Measurements from ENCODE around the gene NUP188. TPM values are rescaled to one million over a fixed set of nuclear protein-coding genes. Genes with fewer than 3 reads are reported as not detected.
"Not testable (repeated sequence)": the region's sequence is repeated elsewhere in the genome, so short reads cannot be mapped to it uniquely, and the experiment has no call there.

Gene NUP188
- total and polyA plus RNA-seq, 2 of the 13 experiments (the other 11 are each of a cell fraction or from before 2014, with no cell fraction given), result 28.0 to 38.5 TPM

- H3K9me3 ChIP-seq (ENCODE audit: low read length); CTCF ChIA-PET (ENCODE audit: low intra/inter-chr PET ratio, low total read pairs); H3K27me3 ChIP-seq (ENCODE audit: control insufficient read depth in 1 of 2, insufficient read depth in 2 of 2, low read length in 2 of 2); H4K20me1 ChIP-seq (ENCODE audit: insufficient read depth, low read length); H3K36me3 ChIP-seq (replicated peaks in 1 of 2; ENCODE audit: control insufficient read depth in 1 of 2, insufficient read depth in 2 of 2, low read length in 2 of 2); DNase-seq (ENCODE audit: low spot score); FAIRE-seq; in situ Hi-C loops (cut with HindIII; ENCODE audit: extremely low pct_ligation_motif_present, low pct_unique_long_range_greater_than_20kb); BruUV-seq (replicated peaks); H3K79me2 ChIP-seq (ENCODE audit: insufficient read depth, low read length): not testable (repeated sequence)
- H3K4me2 ChIP-seq (ENCODE audit: low read depth, low read length), result peak overlapping the region; percentile 96
- peak overlapping the region; percentile 53 to 97 (median 71) for H3K4me3 ChIP-seq (replicated peaks in 1 of 3; ENCODE audit: insufficient read depth in 1 of 3, low read depth in 2 of 3, low read length in 3 of 3)
- peak overlapping the region; percentile 100 for H2AFZ ChIP-seq (ENCODE audit: low read length)
- POLR2A ChIA-PET, result interaction anchor here (0.7 to 1.4 kb wide), 11 partner anchors 8 to 339 kb away, joined by 3 to 10 read pairs (median 3); partner anchors contain the start of genes DOLPP1, PTPA and SH3GLB2
- ATAC-seq, result peak; percentile 33
- intact Hi-C loops (cut with micrococcal nuclease; ENCODE audit: unreplicated experiment), result loop anchor here (5.0 kb wide), 1 partner anchor 46 kb away; the partner anchor contains the start of gene DOLPP1
- peaks cover 27% of the 10 kb centered on the region for H3K4me1 ChIP-seq (ENCODE audit: insufficient read depth, low read length)
- 22% methylated on average over 13 of the region's 13 CpGs for WGBS (ENCODE audit: low lambda C conversion rate)
- peak overlapping the region; percentile 77 for H3K27ac ChIP-seq (ENCODE audit: extremely low read length, insufficient read depth, low read length)
- peak overlapping the region; percentile 76 for H3K9ac ChIP-seq (ENCODE audit: insufficient read depth, low read depth, low read length)
- TF ChIP-seq ZMYM2 (CRISPR knock-in tag; IDR thresholded peaks at IDR 0.05) (peak; percentile 60; the same call in 1 of the 2 replicates), ZSCAN31 (CRISPR knock-in tag; IDR thresholded peaks at IDR 0.05; ENCODE audit: low read depth) (peak; percentile 36; the same call in 1 of the 2 replicates), CHD4 (IDR thresholded peaks at IDR 0.05; ENCODE audit: borderline replicate concordance, low read length) (0 out of 2 replicates have a peak, but pooled peaks have one; percentile 37), KDM1A (CRISPR knock-in tag; IDR thresholded peaks at IDR 0.05) (peak; percentile 36; the same call in 1 of the 2 replicates), ZNF747 (CRISPR knock-in tag; IDR thresholded peaks at IDR 0.05; ENCODE audit: borderline replicate concordance) (0 out of 2 replicates have a peak, but pooled peaks have one; percentile 56), ADNP (CRISPR knock-in tag; IDR thresholded peaks at IDR 0.05) (peak; percentile 59; the same call in 1 of the 2 replicates), ZNF441 (CRISPR knock-in tag; IDR thresholded peaks at IDR 0.05; ENCODE audit: borderline replicate concordance) (0 out of 2 replicates have a peak, but pooled peaks have one; percentile 10), STAT5B (CRISPR knock-in tag; IDR thresholded peaks at IDR 0.05) (0 out of 2 replicates have a peak, but pooled peaks have one; percentile 22), ZBTB7A (CRISPR knock-in tag; IDR thresholded peaks at IDR 0.05) (peak; percentile 56; the same call in 1 of the 2 replicates), ESRRA (CRISPR knock-in tag; IDR thresholded peaks at IDR 0.05; ENCODE audit: low read depth) (0 out of 2 replicates have a peak, but pooled peaks have one; percentile 7), ZMYM3 (CRISPR knock-in tag; IDR thresholded peaks at IDR 0.05) (peak; percentile 42), ZNF460 (CRISPR knock-in tag; IDR thresholded peaks at IDR 0.05; ENCODE audit: borderline replicate concordance) (peak; percentile 71)
These were observed 88.3 kb downstream of the NUP188 start for GRCh38 chr9:129035838-129036237.

Measured in HepG2 (cell line).